Measurements from ENCODE around the gene PCDHGA2.

- TF ChIP-seq RARB (CRISPR knock-in tag; IDR thresholded peaks at IDR 0.05) (no peak), PATZ1 (CRISPR knock-in tag; IDR thresholded peaks at IDR 0.05; ENCODE audit: borderline replicate concordance) (no peak), TOX (CRISPR knock-in tag; IDR thresholded peaks at IDR 0.05; ENCODE audit: borderline replicate concordance) (no peak), ZC3H10 (CRISPR knock-in tag; IDR thresholded peaks at IDR 0.05) (no peak), CSDC2 (CRISPR knock-in tag; IDR thresholded peaks at IDR 0.05) (no peak), GLIS3 (CRISPR knock-in tag; IDR thresholded peaks at IDR 0.05) (no peak), TCF4 (CRISPR knock-in tag; IDR thresholded peaks at IDR 0.05; ENCODE audit: borderline replicate concordance) (no peak)
These were observed 46.1 kb downstream of the PCDHGA2 start for GRCh38 chr5:141384471-141385267.
